ENCODE results near the gene MED22.
A peak's percentile ranks its signal among the peaks of the same experiment; 100 is the strongest.
"Not testable (repeated sequence)": the region's sequence is repeated elsewhere in the genome, so short reads cannot be mapped to it uniquely, and the experiment has no call there.

MED22 gene

GRCh38 chr9:133335924-133336811, 11.8 kb downstream of the MED22 start, which contains the start of gene SURF6:
TSS of gene SURF6 (minus strand) at chr9:133336188. CDS start at chr9:133336132, 56 bp downstream.
- Histone ChIP-seq H3K36me3 (peaks cover 36% of the 10 kb centered on the region), H3K9me3 (no peaks in the 10 kb centered on the region), H3K4me1 (ENCODE audit: control insufficient read depth in 1 of 2, insufficient read depth in 1 of 2, low read depth in 1 of 2, low read length in 1 of 2) (peaks cover 60 to 65% of the 10 kb centered on the region in 2 experiments), H3K27ac (peak within 1 kb of the TSS; percentile 99), H3K4me3 (ENCODE audit: low read depth in 1 of 2, low read length in 1 of 2) (peak within 1 kb of the TSS; percentile 72 to 79), H3K27me3 (no peaks in the 10 kb centered on the region)
- TF ChIP-seq CTCF (IDR thresholded peaks at IDR 0.05): no peak

GRCh38 chr9:133334888-133335287, 13.0 kb downstream of the MED22 start:
- peaks cover 47 to 53% of the 10 kb centered on the region in 2 experiments for H3K4me1 ChIP-seq (ENCODE audit: control insufficient read depth in 1 of 2, insufficient read depth in 1 of 2, low read depth in 1 of 2, low read length in 1 of 2)

GRCh38 chr9:133334161-133334560, 13.8 kb downstream of the MED22 start:
- no peak for TF ChIP-seq CTCF (IDR thresholded peaks at IDR 0.05)
- H3K4me1 ChIP-seq (ENCODE audit: control insufficient read depth in 1 of 2, insufficient read depth in 1 of 2, low read depth in 1 of 2, low read length in 1 of 2): peaks cover 40 to 48% of the 10 kb centered on the region in 2 experiments
- peaks cover 49% of the 10 kb centered on the region for H3K36me3 ChIP-seq
- H3K27ac ChIP-seq: no peak overlapping the region
- no peaks in the 10 kb centered on the region for H3K27me3 ChIP-seq
- no peaks in the 10 kb centered on the region for H3K9me3 ChIP-seq
- H3K4me3 ChIP-seq (ENCODE audit: low read depth in 1 of 2, low read length in 1 of 2): no peak overlapping the region

More at GRCh38 chr9:133334888-133335287, 13.0 kb downstream of the MED22 start:
- H3K9me3 ChIP-seq; H3K27me3 ChIP-seq; H3K27ac ChIP-seq; H3K4me3 ChIP-seq (ENCODE audit: low read depth in 1 of 2, low read length in 1 of 2): not testable (repeated sequence)
- H3K36me3 ChIP-seq: peaks cover 49% of the 10 kb centered on the region

DNA sequence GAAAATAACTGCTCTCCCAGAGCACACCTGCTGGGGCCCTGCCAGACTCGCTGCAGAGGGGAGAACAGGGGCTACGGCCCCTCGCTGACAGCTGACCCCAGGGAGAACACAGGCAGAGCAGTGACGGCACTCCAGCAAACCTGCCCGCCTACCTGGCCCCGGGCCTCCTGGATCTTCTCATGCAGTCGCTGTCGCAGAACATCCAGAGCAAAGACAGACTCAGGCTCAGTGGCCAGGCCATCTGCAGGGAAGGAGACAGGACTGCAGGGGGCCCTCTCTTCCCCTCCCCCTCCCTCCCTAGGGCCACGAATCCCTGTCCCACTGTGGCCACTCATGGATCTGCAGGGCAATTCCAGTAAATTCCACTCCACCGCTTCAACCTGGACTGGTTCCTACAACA, 14.4 kb downstream of the MED22 start:
- Histone ChIP-seq H3K9me3 (no peaks in the 10 kb centered on the region), H3K4me3 (ENCODE audit: low read depth in 1 of 2, low read length in 1 of 2) (no peak overlapping the region), H3K4me1 (ENCODE audit: control insufficient read depth in 1 of 2, insufficient read depth in 1 of 2, low read depth in 1 of 2, low read length in 1 of 2) (peaks cover 34 to 42% of the 10 kb centered on the region in 2 experiments), H3K27ac (no peak overlapping the region), H3K36me3 (peaks cover 49% of the 10 kb centered on the region), H3K27me3 (no peaks in the 10 kb centered on the region)
- TF ChIP-seq CTCF (IDR thresholded peaks at IDR 0.05): no peak

- no peaks in the 10 kb centered on the region for H3K27me3 ChIP-seq
- no peak overlapping the region for H3K4me3 ChIP-seq (ENCODE audit: low read depth in 1 of 2, low read length in 1 of 2)
- H3K4me1 ChIP-seq (ENCODE audit: control insufficient read depth in 1 of 2, insufficient read depth in 1 of 2, low read depth in 1 of 2, low read length in 1 of 2): peaks cover 29 to 37% of the 10 kb centered on the region in 2 experiments
- TF ChIP-seq CTCF (IDR thresholded peaks at IDR 0.05): no peak
- H3K9me3 ChIP-seq: no peaks in the 10 kb centered on the region
- H3K36me3 ChIP-seq: peaks cover 49% of the 10 kb centered on the region
- no peak overlapping the region for H3K27ac ChIP-seq
Measured at GRCh38 chr9:133333011-133333410, 14.9 kb downstream of the MED22 start.

DNA sequence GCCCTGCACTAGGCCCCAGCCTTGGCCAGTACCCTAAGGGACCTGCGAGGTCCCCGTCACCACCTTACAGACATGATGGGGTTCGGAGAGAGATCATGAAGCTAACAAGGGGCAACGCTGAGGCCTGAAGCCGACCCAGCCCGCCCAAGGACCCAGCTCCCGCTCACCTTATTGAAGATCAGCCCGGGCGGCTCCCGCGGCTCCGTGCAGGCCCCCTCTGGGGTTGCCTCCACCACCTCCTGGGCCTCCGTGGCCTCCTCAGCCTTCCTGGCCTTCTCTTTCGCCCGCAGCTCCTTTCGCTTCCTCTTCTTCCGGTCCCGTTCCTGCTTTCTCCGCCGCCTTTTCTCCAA, 15.6 kb downstream of the MED22 start:
- Histone ChIP-seq H3K9me3 (no peaks in the 10 kb centered on the region), H3K36me3 (peaks cover 49% of the 10 kb centered on the region), H3K4me3 (ENCODE audit: low read depth in 1 of 2, low read length in 1 of 2) (no peak overlapping the region), H3K4me1 (ENCODE audit: control insufficient read depth in 1 of 2, insufficient read depth in 1 of 2, low read depth in 1 of 2, low read length in 1 of 2) (peaks cover 26 to 30% of the 10 kb centered on the region in 2 experiments), H3K27me3 (no peaks in the 10 kb centered on the region), H3K27ac (no peak overlapping the region)
- no peak for TF ChIP-seq CTCF (IDR thresholded peaks at IDR 0.05)
